GM21367 (cell line): ENCODE data around the gene IRF7.
A peak's percentile ranks its signal among the peaks of the same experiment; 100 is the strongest.
"Not testable (repeated sequence)": the region's sequence is repeated elsewhere in the genome, so short reads cannot be mapped to it uniquely, and the experiment has no call there.

ENCODE experiments used
- ATAC-seq: cut with Tn5 transposase; IDR thresholded peaks from one replicate; pipeline ENCODE4 v1.9.1; 2021; ENCODE audit not compliant: unreplicated experiment

Gene IRF7

DNA sequence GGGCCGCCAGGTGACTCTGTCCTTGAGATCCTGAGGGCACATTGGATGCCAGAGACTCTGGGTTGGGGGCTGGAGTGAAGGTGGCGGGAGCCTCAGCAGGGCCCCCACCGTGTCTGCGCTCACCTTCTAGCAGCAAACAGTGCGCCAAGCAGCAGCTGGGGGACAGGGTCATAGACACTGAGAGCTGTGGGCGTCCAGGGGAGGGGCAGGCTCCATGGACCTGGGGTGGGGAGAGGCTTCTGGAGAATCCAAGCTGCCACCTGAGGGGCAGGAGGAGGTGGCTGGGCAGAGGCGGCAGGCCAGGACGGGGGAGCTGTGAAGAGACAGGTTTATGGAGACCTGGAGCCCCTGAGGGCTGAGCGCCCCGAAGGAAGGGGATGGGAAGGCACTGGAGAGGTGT lies 31.5 kb downstream of the IRF7 start:
- ATAC-seq, result no peak

DNA sequence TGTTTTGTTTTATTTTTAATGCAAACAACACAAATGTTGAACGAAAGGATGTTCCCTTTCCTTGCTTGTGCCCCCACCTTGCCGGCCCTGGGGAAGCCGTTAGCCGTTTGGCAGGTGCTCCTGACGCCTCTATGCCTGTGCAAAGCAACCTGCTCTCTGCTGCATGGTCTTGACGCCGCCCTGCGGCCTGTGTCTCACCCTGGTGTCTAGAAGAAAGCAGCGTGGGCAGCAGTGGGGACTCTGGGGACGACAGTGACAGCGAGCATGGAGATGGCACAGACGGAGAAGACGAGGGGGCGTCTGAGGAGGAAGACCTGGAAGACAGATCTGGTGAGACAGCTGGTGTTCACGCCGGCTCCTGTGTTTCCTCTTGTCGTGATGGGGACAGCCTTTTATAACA lies 34.0 kb downstream of the IRF7 start:
- no peak for ATAC-seq

GRCh38 chr11:581342-581741 lies 34.4 kb downstream of the IRF7 start:
- ATAC-seq, result no peak

- ATAC-seq, result no peak
Observed at GRCh38 chr11:579830-580601, 35.7 kb downstream of the IRF7 start.

GRCh38 chr11:578276-579035 lies 37.3 kb downstream of the IRF7 start:
- ATAC-seq, result no peak

- ATAC-seq, result no peak
Observed at GRCh38 chr11:577611-577894, 38.2 kb downstream of the IRF7 start.

DNA sequence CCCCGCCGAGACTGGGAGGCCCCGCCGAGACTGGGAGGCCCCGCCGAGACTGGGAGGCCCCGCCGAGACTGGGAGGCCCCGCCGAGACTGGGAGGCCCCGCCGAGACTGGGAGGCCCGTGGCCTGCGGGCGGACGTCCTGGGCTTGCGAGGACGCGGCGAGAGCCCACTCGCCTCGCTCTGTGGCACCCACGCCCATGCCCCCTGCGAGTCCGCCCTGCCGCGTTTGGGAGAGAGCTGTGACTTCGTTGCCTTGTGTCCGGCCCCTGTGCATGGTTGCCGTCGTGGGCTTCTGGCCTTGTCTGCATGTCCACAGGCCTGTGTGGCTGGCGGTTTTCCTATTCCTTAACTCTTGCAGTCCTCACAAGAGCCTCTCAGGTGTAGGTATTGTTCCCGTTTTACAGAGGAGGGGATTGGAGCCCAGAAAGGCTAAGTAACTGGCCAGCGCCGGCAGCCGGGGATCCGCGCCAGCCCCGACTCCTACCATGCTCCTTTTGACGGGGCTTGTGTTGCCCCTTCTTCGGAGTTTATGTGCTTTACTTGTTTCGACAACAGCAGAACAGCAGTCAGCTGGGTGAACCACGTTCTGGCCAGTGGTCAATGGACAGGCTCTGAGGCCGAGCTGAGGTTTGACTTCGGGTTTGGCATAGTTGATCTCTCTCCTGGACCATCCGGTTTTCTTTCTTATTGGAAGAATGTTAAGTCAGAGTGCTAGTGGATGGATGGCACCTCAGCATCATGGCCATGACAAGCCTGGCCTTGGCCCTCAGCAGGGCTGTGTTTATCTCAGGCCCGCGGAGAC lies 38.7 kb downstream of the IRF7 start:
- no peak for ATAC-seq

DNA sequence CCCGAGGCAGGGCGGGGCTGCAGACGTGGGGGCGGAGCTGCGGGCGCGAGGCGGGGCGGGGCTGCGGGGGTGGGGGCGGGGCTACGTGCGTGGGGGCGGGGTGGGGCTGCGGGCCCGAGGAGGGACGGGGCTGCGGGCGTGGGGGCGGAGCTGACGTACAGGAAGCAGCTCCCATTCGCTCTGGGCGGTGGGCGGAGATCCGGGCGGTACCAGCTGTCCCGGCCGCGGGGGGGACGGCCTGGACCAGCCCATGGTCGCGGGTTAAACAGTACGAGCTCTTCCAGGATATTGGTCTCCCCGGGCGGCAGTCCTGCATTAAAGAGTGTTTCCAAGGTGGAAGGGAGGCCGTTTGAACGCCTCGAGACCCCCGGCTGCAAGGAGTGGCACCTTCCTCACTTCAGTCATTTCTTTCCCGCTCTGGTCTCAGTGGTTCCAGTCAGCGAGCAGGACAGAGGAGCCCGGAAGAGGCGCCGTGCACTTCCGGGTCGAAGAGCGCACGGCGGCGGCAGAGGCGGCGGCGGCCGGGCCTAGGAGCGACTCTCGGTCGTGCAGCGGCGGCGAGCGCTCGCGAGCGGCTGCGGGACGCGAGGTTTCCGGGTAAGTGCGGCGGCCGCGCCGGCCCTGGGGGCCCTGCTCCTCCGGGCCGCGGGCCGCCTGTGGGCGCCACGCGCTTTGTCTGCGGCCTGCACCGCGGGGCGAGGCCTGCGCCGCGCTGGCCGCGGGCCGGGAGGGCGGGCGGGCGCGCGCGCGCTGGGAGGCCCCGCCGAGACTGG lies 39.6 kb downstream of the IRF7 start, which contains the start of gene PHRF1:
TSS of gene PHRF1 (plus strand) at position 475 of the 773 bp plus-strand sequence. CDS start 5,043 bp downstream, outside the sequence.
- ATAC-seq, result peak; percentile 73

- peak; percentile 35 for ATAC-seq
Observed at GRCh38 chr11:575313-575995, 40.3 kb downstream of the IRF7 start.

DNA sequence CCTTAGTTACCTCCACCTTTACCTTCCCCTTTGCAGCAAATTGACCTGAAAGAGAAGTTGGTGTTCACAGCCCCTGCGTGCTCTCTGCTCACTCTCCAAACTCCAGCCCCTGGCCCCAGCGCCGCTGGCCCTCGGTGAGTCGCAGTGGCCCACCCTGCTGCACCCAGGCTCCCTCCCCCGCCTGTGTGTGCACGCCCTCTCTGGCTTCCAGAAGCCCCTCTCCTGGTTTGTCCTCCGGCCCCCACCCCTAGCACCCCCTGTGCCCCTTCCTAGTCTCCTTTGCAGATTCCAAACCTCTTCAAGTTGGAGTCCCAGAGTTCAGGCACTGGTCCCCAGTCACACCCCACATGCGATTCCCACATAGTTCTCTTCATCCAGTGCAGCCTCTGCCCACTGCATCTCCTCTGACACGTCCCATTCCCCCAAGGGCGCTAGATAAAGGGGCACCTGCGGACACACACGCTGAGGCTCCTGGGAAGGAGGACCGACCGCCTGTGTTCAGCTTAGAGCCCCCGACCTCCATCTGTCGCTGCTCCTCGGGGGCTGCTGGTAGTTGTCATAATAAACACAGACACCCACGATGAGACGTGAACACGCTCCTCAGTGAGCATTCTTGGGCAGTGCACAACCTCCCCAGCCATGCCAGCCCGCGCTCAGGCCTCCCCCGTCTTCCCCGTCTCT lies 41.0 kb downstream of the IRF7 start:
- no peak for ATAC-seq

DNA sequence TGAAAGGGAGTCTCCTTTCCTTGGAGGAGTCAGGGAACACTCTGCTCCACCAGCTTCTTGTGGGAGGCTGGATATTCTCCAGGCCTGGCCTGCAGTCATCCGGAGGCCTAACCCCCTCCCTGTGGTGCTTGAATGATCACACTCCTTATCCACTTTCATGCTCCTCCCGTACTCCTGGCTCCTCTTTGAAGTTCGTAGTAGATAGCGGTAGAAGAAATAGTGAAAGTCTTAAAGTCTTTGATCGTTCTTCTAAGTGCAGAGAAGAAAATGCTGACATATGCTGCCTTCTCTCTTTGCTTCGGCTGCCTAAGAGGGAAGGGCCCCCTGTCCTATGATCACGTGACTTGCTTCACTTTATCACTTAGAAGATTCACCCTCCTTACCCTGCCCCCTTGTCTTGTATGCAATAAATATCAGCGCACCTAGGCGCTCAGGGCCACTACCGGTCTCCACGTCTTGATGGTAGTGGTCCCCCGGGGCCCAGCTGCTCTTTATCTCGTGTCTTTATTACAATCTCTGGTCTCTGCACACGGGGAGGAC lies 41.6 kb downstream of the IRF7 start:
- not testable (repeated sequence) for ATAC-seq

DNA sequence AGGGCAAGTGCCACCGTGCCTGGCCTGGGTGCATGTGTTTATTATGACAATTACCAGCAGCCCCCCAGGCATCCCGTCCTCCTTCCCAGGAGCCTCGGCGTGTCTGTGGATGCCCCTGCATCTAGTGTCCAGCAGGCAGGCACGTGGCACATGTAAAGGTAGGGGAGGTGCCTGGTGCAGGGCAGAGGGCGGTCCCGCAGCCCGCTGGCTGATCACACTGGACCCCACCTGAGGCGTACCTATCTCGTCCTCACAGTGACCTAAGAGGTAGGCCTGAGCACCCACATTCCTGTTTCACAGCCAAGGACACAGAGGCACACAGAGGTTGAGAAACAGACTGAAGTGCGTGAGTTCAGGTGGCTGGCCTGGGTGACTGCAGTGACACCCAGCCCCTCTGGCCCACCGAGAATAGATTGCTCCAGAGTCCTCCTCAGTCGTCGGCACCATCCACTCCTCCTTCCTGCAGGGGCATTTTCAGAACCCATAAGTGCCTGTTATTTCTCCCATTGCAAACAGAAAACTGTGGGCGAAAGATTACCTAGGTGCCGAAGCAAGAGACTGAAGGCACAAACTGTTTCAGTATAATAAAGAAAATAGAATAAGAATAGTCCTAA lies 42.5 kb downstream of the IRF7 start:
- no peak for ATAC-seq

GRCh38 chr11:571802-572185 lies 44.0 kb downstream of the IRF7 start:
- no peak for ATAC-seq

DNA sequence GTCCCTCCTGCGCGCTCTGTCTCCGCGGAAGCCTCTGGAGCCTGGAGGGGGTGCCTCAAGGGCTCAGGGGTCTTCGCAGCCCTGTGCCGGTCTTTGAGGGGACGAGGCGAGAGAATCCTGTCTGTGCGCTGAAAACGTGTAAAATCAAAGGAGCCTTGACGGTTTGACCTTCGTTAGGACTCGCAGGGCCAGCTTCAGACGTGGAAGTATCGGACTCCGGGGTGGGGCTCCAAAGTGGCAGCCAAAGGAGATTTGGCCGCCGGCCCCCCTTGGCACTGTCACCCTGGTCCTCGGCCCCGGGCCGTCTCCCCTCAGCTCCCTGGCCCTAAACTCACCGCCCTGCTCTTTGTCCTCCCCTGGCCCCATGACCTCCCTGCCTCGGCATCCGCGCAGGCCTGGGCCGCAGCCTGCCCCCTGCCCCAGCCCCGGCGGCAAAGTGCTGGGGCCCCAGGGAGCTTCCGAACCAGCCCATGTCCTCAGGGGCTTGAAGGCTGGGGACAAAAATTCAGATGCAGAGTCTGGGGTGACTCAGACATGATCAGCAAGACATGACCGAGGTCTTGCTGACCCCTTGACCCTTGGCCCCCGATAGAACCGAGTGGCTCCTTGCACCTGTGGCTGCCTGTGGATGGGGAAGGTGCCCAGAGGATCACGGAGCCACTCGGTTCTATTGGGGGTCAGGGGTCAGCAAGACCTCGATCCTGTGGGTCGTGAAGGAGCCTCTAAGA lies 46.4 kb downstream of the IRF7 start:
- no peak for ATAC-seq

DNA sequence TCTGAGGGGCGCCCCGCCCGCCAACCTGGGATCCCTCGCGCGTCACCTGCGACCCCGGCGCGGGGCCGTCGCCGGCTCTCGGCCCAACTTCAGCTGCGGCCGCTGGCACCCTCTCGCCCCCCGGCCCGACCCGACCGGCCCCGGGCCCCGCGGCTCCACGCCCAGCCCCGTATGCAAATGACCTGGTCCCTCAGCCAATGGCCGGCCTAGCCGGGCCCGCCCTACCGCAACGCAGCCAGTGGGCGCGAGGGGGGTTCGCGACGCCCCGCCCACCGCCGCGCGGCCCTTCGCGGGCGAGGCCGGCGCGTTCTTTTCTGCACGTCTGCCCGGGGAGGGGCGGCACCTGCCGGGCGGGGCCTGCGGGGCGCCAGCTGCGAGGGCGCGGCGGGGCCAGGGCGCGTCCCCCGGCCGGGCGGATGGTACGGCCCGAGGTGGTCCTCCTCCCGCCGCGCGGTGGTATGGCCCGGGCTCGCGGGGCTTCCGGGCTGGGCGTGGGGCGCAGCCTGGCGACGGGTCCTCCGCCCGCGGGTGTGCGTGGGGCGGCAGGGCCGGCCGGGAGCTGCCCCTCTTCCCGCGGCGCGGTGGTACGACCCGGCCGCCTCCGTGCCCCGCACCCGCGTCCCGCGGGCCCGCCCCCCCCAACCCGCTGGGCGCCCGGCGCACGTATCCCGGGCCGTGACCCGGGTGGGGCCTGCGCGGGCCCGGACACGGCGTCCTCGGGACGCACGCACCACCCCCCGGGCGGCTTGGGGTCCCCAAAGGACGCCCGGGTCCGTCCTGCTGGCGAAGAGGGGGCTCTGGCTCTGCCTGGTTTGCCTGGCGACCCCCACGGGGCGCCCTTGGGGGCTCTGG lies 47.2 kb downstream of the IRF7 start:
- peak; percentile 67 for ATAC-seq

GRCh38 chr11:567629-568292 lies 48.0 kb downstream of the IRF7 start:
- no peak for ATAC-seq

GRCh38 chr11:567011-567628 lies 48.6 kb downstream of the IRF7 start:
- no peak for ATAC-seq
